Epithelial cell of proximal tubule (primary cell): ENCODE data around the gene NHS. TPM values are rescaled to one million over a fixed set of nuclear protein-coding genes. Genes with fewer than 3 reads are reported as not detected.
A peak's percentile ranks its signal among the peaks of the same experiment; 100 is the strongest.

Source experiments
- DNase-seq: peaks from one replicate; pipeline ENCODE4 v3.0.0-alpha.2; 2011; ENCODE audit warnings: low read depth
- H3K4me3 ChIP-seq: 2 replicates; pipeline ENCODE4 v1.5.1; 2011; ENCODE audit warnings: low read depth, mild to moderate bottlenecking, low read length
- CTCF ChIP-seq: conservative IDR thresholded peaks from 2 replicates; pipeline ENCODE4 v1.5.1; 2012; ENCODE audit warnings: low read depth, mild to moderate bottlenecking, low read length
- total RNA-seq: library from RNA; depleted of rRNA; stranded (reverse); fragments of >200 nt; gene quantifications from 2 replicates; pipeline ENCODE4 v1.2.3, GENCODE V29; 2015

The NHS gene
- total RNA-seq, 1 donor from 2014 or later, result 7.6 TPM

DNA sequence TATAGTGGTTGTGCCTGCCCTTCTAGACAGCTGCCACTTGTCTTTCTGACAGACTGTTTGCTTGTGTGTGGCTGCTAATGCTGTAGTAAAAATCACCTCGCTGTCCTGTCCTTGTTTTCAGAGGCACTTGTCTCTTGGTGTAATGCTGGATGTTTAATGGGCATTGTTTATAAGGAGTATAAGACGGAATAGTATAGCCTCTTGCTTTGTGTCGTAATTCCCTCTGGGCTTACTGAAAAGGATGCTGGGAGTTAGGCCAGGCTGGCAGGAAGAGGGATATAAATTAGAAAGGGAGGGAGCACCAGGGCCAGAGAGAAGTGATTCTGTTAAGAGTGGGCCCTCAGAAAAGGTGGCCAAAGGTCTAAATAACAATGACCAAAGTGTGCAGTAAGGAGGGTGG lies 29.0 kb downstream of the NHS start:
- no peak for TF ChIP-seq CTCF
- DNase-seq, result no peak
- no peak overlapping the region for H3K4me3 ChIP-seq

DNA sequence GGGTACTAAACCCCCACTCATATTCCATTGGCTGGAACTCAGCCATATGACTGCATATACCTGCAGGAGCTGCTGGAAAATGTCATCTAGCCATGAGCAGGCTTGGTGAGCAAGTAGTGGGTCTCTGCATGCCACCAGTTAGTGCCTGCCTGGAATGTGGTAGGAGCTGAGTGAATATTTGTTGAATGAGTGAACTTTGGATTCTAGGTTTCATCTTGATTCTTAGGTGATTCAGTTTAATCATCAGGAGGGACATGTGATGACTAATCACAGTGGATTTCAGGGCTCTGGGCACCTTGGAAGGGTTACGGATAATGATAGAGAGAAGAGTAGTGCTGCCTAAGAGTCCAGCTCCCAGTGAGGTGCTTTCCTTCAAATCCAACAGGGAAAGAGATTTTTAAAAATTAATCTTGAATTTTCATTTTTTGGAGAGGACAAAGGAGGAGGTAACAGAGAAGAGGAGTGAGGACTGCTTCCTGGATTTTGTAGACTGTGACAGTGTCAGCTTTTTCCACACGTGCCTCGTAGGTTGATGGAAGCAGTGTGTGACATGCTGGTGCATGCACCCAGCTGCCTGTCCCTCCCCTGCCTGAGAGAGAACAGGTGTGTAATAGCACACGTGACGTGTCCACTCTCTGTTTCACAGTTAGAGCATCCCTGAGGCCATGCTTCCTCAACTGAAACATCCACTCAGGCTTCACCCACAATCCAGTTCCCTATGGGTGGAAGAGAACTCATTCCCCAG lies 30.4 kb downstream of the NHS start:
- no peak overlapping the region for H3K4me3 ChIP-seq
- no peak for TF ChIP-seq CTCF
- DNase-seq, result peak; percentile 82

DNA sequence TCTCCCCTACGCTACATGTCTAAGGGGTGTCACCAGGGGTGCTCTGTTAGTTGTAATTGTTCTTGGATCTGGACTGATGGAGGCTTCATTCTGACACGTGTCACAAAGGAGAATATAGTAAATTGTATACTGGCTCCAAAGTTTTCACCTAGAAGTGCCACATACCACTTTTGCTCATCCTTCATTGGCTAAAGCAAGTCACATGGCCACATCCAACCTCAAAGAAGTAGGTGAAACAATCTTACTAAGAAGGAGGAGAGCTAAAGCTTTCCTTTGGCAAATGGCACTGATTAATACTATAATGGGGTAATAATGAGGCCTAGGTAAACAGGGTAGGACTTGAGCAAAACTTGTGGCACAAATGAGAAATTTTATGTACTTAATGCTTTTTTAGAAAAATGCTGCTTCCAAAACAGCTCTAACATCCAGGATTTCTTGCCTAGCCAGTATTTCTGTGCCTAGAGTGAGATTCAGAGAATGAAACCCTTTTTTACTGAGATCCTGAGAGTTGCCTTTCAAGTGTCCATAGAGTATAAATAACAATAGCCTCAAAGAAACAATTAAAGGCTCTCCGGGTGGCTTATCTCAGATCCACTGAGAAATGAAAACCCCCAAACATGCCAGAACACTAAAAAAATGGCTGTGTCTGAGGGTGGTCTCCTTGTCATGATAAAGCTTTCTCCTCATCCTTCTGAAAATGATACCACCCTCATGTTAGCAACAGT lies 34.7 kb downstream of the NHS start:
- no peak for TF ChIP-seq CTCF
- DNase-seq, result no peak
- H3K4me3 ChIP-seq, result no peak overlapping the region

GRCh38 chrX:17410651-17411050 lies 35.7 kb downstream of the NHS start:
- no peak for TF ChIP-seq CTCF
- H3K4me3 ChIP-seq, result no peak overlapping the region
- DNase-seq, result no peak

DNA sequence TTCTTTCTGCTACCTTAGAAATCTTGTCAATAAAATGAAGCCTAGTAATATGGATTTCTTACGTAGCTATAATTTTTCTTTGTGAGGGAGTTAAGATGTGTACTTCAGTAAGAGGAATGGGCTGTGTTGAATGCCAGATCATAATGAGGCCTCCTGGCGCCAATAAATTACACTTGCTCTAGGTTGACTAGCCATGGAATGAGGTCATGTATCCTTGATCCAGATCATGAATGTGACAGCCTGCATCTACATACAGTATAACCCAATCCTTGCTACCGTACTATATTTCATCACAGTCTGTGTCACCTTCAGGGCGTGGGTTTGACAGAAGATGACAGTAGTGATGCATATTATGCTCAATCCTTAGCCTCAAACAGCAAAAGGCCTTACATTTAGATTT lies 36.2 kb downstream of the NHS start:
- no peak overlapping the region for H3K4me3 ChIP-seq
- no peak for TF ChIP-seq CTCF
- no peak for DNase-seq

DNA sequence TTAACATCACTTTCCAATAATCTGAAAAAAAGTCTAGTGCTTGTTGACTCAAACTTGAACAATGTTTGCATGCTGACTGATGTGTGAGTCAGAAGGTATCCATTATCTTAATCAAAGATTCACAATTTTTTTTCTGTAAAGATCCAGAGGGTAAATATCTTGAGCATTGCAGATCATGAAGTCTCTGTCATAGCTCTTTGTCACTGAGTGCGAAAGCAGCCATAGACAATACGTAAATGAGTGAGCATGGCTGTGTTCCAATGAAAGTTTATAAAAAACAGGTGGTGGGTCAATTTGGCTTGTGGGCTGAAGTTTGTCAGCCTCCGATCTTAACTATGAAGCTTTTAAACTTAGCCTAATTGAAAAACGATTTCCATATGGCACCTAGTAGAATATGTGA lies 37.7 kb downstream of the NHS start:
- no peak for TF ChIP-seq CTCF
- peak overlapping the region; percentile 6 for H3K4me3 ChIP-seq

More for the DNA sequence above, 37.7 kb downstream of the NHS start:
- DNase-seq, result no peak
